Measurements from ENCODE around the gene ENDOD1.
"Not testable (repeated sequence)": the region's sequence is repeated elsewhere in the genome, so short reads cannot be mapped to it uniquely, and the experiment has no call there.

Gene ENDOD1

DNA sequence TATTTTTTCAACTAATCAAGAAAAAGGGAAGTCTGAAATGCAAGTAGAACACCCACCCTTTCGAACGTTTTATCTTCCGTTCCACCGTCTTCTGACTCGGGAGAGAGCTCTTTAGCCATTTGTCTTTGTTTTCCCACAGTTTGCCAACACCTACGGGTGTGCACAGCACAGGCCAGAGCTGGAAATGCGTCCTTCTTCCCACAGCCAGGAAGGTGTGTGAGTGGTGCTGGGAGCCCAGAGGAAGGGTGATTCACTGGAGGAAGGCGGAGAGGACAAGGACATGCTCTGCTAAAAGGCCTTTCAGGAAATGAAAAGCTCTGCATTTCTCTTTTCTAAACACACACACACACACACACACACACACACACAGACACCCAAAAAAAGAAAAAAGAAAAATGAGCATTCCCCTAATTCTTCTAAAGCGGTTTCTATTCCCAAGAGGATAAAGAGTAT is 18.5 kb downstream of the ENDOD1 start:
- H3K4me3 ChIP-seq (ENCODE audit: low read depth, low read length) = no peak overlapping the region
- TF ChIP-seq CTCF (IDR thresholded peaks at IDR 0.05; ENCODE audit: insufficient read depth, low read depth, low read length, missing control alignments) = no peak
- DNase-seq (ENCODE audit: low read depth) = no peak

- no peak overlapping the region for H3K4me3 ChIP-seq (ENCODE audit: low read depth, low read length)
- DNase-seq (ENCODE audit: low read depth) = no peak
- no peak for TF ChIP-seq CTCF (IDR thresholded peaks at IDR 0.05; ENCODE audit: insufficient read depth, low read depth, low read length, missing control alignments)
These were observed 19.3 kb downstream of the ENDOD1 start for GRCh38 chr11:95108671-95109551.

GRCh38 chr11:95111471-95111870 is 21.8 kb downstream of the ENDOD1 start:
- not testable (repeated sequence) for H3K4me3 ChIP-seq (ENCODE audit: low read depth, low read length); DNase-seq (ENCODE audit: low read depth)

- H3K4me3 ChIP-seq (ENCODE audit: low read depth, low read length) = no peak overlapping the region
- no peak for TF ChIP-seq CTCF (IDR thresholded peaks at IDR 0.05; ENCODE audit: insufficient read depth, low read depth, low read length, missing control alignments)
- DNase-seq (ENCODE audit: low read depth) = no peak
These were observed 22.4 kb downstream of the ENDOD1 start for GRCh38 chr11:95111923-95112540.

DNA sequence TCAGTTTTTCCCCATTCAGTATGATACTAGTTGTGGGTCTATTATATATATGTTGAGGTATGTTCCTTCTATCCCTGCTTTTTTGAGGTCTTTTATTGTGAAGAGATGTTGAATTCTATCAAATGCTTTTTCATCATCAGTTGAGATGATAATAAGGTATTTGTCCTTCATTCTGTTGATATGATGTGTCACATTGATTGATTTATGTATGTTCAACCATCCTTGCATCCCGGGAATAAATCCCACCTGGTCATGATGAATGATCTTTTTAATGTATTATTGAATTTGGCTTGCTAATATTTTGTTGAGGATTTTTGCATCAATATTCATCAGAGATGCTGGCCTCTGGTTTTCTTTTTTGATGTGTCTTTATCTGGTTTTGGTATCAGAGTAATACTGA is 26.0 kb downstream of the ENDOD1 start:
- no peak overlapping the region for H3K4me3 ChIP-seq (ENCODE audit: low read depth, low read length)
- DNase-seq (ENCODE audit: low read depth) = no peak
- TF ChIP-seq CTCF (IDR thresholded peaks at IDR 0.05; ENCODE audit: insufficient read depth, low read depth, low read length, missing control alignments) = no peak

DNA sequence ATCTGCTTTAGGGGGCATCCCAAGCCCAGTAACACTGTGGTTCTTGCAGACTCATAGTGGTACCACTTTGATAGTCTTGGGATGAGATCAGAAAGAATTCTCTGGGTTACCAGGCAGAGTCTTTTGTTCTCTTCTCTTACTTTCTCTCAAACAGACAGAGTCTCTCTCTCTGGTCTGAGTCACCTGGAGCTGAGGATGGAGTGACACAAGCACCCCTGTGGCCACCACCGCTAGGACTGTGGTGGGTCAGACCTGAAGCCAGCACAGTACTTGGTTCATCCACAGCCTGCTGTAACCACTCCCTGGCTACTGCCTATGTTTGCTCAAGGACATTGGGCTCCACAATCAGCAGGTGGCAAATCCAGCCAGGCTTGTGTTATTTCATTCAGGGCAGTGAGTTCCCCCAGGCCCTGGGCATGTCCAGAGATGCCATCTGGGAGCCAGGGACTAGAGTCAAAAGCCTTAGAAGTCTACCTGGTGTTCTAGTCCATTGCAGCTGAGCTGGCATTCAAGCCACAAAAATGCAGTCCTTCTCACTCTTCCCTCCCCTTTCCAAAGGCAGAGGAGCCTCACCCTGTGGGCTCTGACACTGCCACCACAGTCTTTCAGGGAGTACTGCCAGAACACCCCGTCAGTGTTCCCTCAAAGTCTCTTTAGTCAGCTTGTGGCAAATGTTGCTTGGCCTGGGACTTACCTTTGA is 29.9 kb downstream of the ENDOD1 start:
- peak; percentile 17 for DNase-seq (ENCODE audit: low read depth)
- TF ChIP-seq CTCF (IDR thresholded peaks at IDR 0.05; ENCODE audit: insufficient read depth, low read depth, low read length, missing control alignments) = no peak
- H3K4me3 ChIP-seq (ENCODE audit: low read depth, low read length) = no peak overlapping the region

GRCh38 chr11:95121698-95122097 is 32.1 kb downstream of the ENDOD1 start:
- TF ChIP-seq CTCF (IDR thresholded peaks at IDR 0.05; ENCODE audit: insufficient read depth, low read depth, low read length, missing control alignments) = no peak
- no peak for DNase-seq (ENCODE audit: low read depth)

More at GRCh38 chr11:95121698-95122097, 32.1 kb downstream of the ENDOD1 start:
- H3K4me3 ChIP-seq (ENCODE audit: low read depth, low read length) = no peak overlapping the region

Measured in GM12865 (cell line).